ENCODE measurements around the gene FXYD4. TPM values are rescaled to one million over a fixed set of nuclear protein-coding genes. Genes with fewer than 3 reads are reported as not detected.

FXYD4 gene
- total and polyA plus RNA-seq, 2 of the 8 experiments (the other 6 are each of a cell fraction or from before 2014, with no cell fraction given) = not detected

DNA sequence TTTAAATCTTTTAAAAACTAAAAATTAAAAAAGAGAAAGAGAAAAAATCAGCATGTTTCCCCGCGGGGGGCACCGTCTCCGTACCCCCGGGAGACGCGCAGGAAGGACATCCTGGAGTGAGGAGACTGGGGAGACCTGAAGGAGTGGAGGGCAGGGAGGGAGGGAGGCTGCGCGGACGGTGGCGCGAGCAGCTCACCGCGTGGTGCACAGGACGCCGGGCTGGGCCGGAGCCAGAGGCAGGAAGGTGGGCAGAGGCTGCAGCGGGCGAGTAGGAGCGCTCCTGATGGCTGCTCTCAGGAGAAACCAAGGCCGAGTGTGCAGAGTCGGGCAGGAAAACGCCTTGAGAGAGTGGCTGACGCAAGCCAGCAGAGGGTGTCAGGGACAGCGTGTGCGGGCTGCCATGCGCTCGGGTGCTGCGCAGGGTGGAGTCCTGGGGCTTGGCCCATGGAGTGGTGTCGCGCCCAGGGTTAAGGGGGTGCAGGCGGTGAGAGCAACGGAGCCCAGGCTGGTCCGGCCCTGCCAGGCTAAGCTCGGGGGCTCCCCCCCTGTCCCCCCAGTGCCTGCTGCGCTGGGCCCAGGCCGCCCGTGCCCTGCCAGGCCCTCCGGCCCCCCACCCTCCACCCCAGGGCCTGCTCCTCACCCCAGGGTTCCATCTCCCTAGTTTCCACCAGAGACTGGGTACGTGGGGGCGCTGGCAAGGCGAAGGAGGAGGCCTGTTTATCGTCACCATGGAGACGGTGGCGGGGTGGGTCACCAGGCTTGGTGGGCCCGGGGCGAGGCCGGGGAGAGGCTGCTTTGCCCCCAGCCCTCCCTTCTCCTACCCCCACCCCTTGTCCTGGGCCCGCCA lies 28.9 kb upstream of the FXYD4 start:
- ChIA-PET CTCF (ENCODE audit: partially characterized antibody) (interaction anchor here (1.3 kb wide), 1 partner anchor 76 kb away, joined by 3 read pairs; no protein-coding TSS in a partner anchor), POLR2A (ENCODE audit: partially characterized antibody) (no interaction called here)

More for the DNA sequence above, 28.9 kb upstream of the FXYD4 start:
- Histone ChIP-seq H3K4me1 (replicated peaks in 1 of 4; ENCODE audit: control insufficient read depth in 3 of 4, insufficient read depth in 4 of 4, low read length in 3 of 4) (peaks cover 0 to 8% (median 3%) of the 10 kb centered on the region in 4 experiments; a peak in 5 of 7 replicates), H2AK5ac (ENCODE audit: low read depth, low read length) (no peak overlapping the region), H3K4me3 (ENCODE audit: extremely low read depth in 1 of 4, insufficient read depth in 2 of 4, low read depth in 3 of 4, low read length in 4 of 4) (no peak overlapping the region), H3K79me1 (ENCODE audit: low read depth, low read length) (no peaks in the 10 kb centered on the region), H3K27me3 (replicated peaks in 1 of 4; ENCODE audit: control insufficient read depth in 3 of 4, extremely low read depth in 1 of 4, insufficient read depth in 3 of 4, low read length in 3 of 4) (no peaks in the 10 kb centered on the region), H3K23me2 (ENCODE audit: low read depth, low read length) (no peaks in the 10 kb centered on the region), H4K20me1 (replicated peaks in 1 of 2; ENCODE audit: control insufficient read depth in 1 of 2, insufficient read depth in 2 of 2, low read length in 2 of 2) (no peaks in the 10 kb centered on the region), H2AFZ (ENCODE audit: low read length) (no peak overlapping the region), H2BK120ac (replicated peaks; ENCODE audit: low read depth, low read length) (no peak overlapping the region), H3K18ac (ENCODE audit: extremely low read depth, low read length) (no peak overlapping the region; the same call in 1 of the 2 replicates), H2BK15ac (ENCODE audit: low read length) (no peak overlapping the region), H4K5ac (ENCODE audit: insufficient read length, low read depth, low read length) (no peak overlapping the region), H3K4me2 (ENCODE audit: insufficient read depth in 1 of 2, low read depth in 2 of 2, low read length in 2 of 2) (no peak overlapping the region), H2BK12ac (ENCODE audit: low read depth, low read length) (no peak overlapping the region), H4K8ac (ENCODE audit: extremely low read depth, insufficient read depth, low read length) (peak overlapping the region; percentile 59; the same call in 1 of the 2 replicates), H3K27ac (ENCODE audit: low read depth, low read length) (no peak overlapping the region), H3K79me2 (ENCODE audit: control insufficient read depth in 1 of 2, insufficient read depth in 2 of 2, low read length in 2 of 2) (no peaks in the 10 kb centered on the region), H2BK20ac (ENCODE audit: low read length) (no peak overlapping the region), H3K14ac (ENCODE audit: insufficient read length) (no peak overlapping the region), H4K91ac (replicated peaks; ENCODE audit: insufficient read length, low read length) (peak overlapping the region; percentile 93), H3K9me3 (ENCODE audit: insufficient read depth in 2 of 2, low read depth in 1 of 2, low read length in 1 of 2) (no peaks in the 10 kb centered on the region), H3K23ac (ENCODE audit: insufficient read length) (no peak overlapping the region), H3K56ac (replicated peaks; ENCODE audit: insufficient read length, low read depth, low read length) (no peak overlapping the region), H3K9ac (replicated peaks in 1 of 4; ENCODE audit: extremely low read depth in 1 of 4, low read depth in 3 of 4, low read length in 3 of 4) (no peak overlapping the region), H3K4ac (replicated peaks; ENCODE audit: insufficient read length, low read depth, low read length) (no peak overlapping the region), H3K36me3 (ENCODE audit: control insufficient read depth in 2 of 4, insufficient read depth in 4 of 4, low read length in 3 of 4) (no peaks in the 10 kb centered on the region), H2BK5ac (ENCODE audit: low read depth, low read length) (no peak overlapping the region; the same call in 1 of the 2 replicates)
- DNase-seq (ENCODE audit: low read depth in 1 of 2, low spot score in 2 of 2) (no peak), FAIRE-seq (no peak)
- TF ChIP-seq RXRA (IDR thresholded peaks at IDR 0.05; ENCODE audit: insufficient read depth, low read depth, low read length) (no peak), TBP (IDR thresholded peaks at IDR 0.05; ENCODE audit: low read depth, low read length) (no peak), SIRT6 (IDR thresholded peaks at IDR 0.05; ENCODE audit: low read length) (no peak), KDM4A (IDR thresholded peaks at IDR 0.05; ENCODE audit: low read depth, low read length, severe bottlenecking) (no peak), EP300 (IDR thresholded peaks at IDR 0.05; ENCODE audit: borderline replicate concordance in 1 of 2, low read depth in 2 of 2, low read length in 2 of 2) (no peak), POU5F1 (IDR thresholded peaks at IDR 0.05; ENCODE audit: low read depth, low read length) (no peak), CBX5 (IDR thresholded peaks at IDR 0.05; ENCODE audit: low read depth, low read length) (no peak), SUZ12 (IDR thresholded peaks at IDR 0.05; ENCODE audit: low read length) (no peak), EZH2 (IDR thresholded peaks at IDR 0.05; ENCODE audit: low read depth, low read length, severe bottlenecking) (no peak), GTF2F1 (IDR thresholded peaks at IDR 0.05; ENCODE audit: borderline replicate concordance, low read depth, low read length) (no peak)
- WGBS, 2 experiments (ENCODE audit: extremely low coverage in 1 of 2, insufficient coverage in 1 of 2, insufficient read length in 1 of 2, insufficient replicate concordance in 2 of 2, low coverage in 1 of 2, low lambda C conversion rate in 2 of 2, missing lambda C conversion rate in 1 of 2) = 90% methylated on average over 22 of the region's 49 CpGs; no CpG with 5 or more reads in 1 of the 2 experiments

Measured in H1 (cell line).